ENCODE measurements around the gene SORCS3.

Gene SORCS3

DNA sequence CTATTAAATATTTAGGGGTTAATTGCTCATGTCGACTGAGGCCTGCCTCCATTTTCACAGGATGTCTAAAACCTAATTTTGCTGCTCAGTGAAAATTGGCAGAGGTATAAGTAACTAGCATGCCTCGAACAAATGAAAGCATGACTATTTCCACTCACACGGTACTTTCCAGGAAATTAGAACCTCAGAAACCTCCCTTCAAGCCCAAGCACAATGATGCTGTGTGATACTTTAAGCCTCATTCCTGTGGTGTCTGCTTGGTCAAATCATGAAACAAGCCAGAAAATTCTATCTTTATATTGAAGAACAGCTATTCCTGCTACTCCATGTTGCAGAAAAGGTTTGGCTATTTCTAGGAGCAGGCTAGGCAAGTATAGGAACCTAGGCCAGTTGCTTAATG is 203.0 kb downstream of the SORCS3 start:
- H3K4me1 ChIP-seq = no peaks in the 10 kb centered on the region
- no peaks in the 10 kb centered on the region for H3K36me3 ChIP-seq
- no peak overlapping the region for H3K4me2 ChIP-seq
- no peak overlapping the region for H3K27ac ChIP-seq
- no peak for TF ChIP-seq Cebpa-rat (IDR thresholded peaks at IDR 0.05)
- no peak overlapping the region for H3K9ac ChIP-seq
- H4K20me1 ChIP-seq = no peaks in the 10 kb centered on the region
- no peaks in the 10 kb centered on the region for H3K27me3 ChIP-seq
- no peak overlapping the region for H3K4me3 ChIP-seq
- H3K9me3 ChIP-seq = no peaks in the 10 kb centered on the region

- no peak for TF ChIP-seq Cebpa-rat (IDR thresholded peaks at IDR 0.05)
Observed at GRCh38 chr10:104850023-104850422, 208.9 kb downstream of the SORCS3 start.

GRCh38 chr10:104867966-104868598 is 227.0 kb downstream of the SORCS3 start:
- H3K4me2 ChIP-seq = peak overlapping the region; percentile 12; the same call in 1 of the 2 replicates
- no peaks in the 10 kb centered on the region for H4K20me1 ChIP-seq
- TF ChIP-seq Cebpa-rat (IDR thresholded peaks at IDR 0.05) = no peak
- H3K9ac ChIP-seq = no peak overlapping the region
- H3K27ac ChIP-seq = no peak overlapping the region
- H3K4me3 ChIP-seq = no peak overlapping the region
- peaks cover 24% of the 10 kb centered on the region for H3K4me1 ChIP-seq
- no peaks in the 10 kb centered on the region for H3K36me3 ChIP-seq
- H3K27me3 ChIP-seq = no peaks in the 10 kb centered on the region
- no peaks in the 10 kb centered on the region for H3K9me3 ChIP-seq

More at GRCh38 chr10:104850023-104850422, 208.9 kb downstream of the SORCS3 start:
- H4K20me1 ChIP-seq = no peaks in the 10 kb centered on the region
- H3K9me3 ChIP-seq = no peaks in the 10 kb centered on the region
- H3K4me3 ChIP-seq = no peak overlapping the region
- no peaks in the 10 kb centered on the region for H3K27me3 ChIP-seq
- no peaks in the 10 kb centered on the region for H3K4me1 ChIP-seq
- H3K9ac ChIP-seq = no peak overlapping the region
- H3K36me3 ChIP-seq = no peaks in the 10 kb centered on the region
- H3K4me2 ChIP-seq = no peak overlapping the region
- no peak overlapping the region for H3K27ac ChIP-seq

GRCh38 chr10:104872691-104873090 is 231.6 kb downstream of the SORCS3 start:
- H3K4me2 ChIP-seq = no peak overlapping the region
- H4K20me1 ChIP-seq = no peaks in the 10 kb centered on the region
- H3K9me3 ChIP-seq = no peaks in the 10 kb centered on the region
- no peak overlapping the region for H3K9ac ChIP-seq
- no peak for TF ChIP-seq Cebpa-rat (IDR thresholded peaks at IDR 0.05)
- H3K4me1 ChIP-seq = peaks cover 11% of the 10 kb centered on the region
- no peak overlapping the region for H3K4me3 ChIP-seq
- H3K27ac ChIP-seq = no peak overlapping the region
- H3K27me3 ChIP-seq = no peaks in the 10 kb centered on the region
- H3K36me3 ChIP-seq = no peaks in the 10 kb centered on the region

GRCh38 chr10:104873161-104873560 is 232.1 kb downstream of the SORCS3 start:
- Histone ChIP-seq H3K36me3 (no peaks in the 10 kb centered on the region), H3K27ac (no peak overlapping the region), H3K9ac (no peak overlapping the region), H3K9me3 (no peaks in the 10 kb centered on the region), H3K27me3 (no peaks in the 10 kb centered on the region), H4K20me1 (no peaks in the 10 kb centered on the region), H3K4me2 (no peak overlapping the region), H3K4me1 (peaks cover 6% of the 10 kb centered on the region), H3K4me3 (no peak overlapping the region)
- TF ChIP-seq Cebpa-rat (IDR thresholded peaks at IDR 0.05) = no peak

DNA sequence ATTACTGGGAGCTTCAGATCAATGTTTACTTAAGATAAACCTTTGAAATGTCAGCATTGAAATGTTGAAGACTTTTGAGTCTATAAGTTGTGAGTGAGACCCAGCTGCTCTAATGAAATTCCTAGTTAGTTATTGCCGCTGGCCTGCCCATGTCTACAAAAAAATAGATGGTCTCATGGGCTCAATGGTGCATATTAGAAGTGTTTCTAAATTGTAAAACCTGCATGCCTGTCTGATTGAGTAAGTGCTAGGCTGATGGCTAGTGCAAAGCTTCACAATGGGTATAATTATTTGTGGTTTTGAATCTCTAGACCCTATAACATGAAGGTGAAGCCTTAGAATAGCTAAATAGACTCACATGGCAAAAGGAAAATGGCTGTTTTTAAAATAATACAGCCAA is 234.5 kb downstream of the SORCS3 start:
- H3K27ac ChIP-seq = no peak overlapping the region
- no peaks in the 10 kb centered on the region for H3K9me3 ChIP-seq
- H3K9ac ChIP-seq = no peak overlapping the region
- H3K27me3 ChIP-seq = no peaks in the 10 kb centered on the region
- TF ChIP-seq Cebpa-rat (IDR thresholded peaks at IDR 0.05) = no peak
- no peaks in the 10 kb centered on the region for H3K36me3 ChIP-seq
- no peaks in the 10 kb centered on the region for H4K20me1 ChIP-seq
- no peak overlapping the region for H3K4me3 ChIP-seq
- H3K4me2 ChIP-seq = no peak overlapping the region
- no peaks in the 10 kb centered on the region for H3K4me1 ChIP-seq

DNA sequence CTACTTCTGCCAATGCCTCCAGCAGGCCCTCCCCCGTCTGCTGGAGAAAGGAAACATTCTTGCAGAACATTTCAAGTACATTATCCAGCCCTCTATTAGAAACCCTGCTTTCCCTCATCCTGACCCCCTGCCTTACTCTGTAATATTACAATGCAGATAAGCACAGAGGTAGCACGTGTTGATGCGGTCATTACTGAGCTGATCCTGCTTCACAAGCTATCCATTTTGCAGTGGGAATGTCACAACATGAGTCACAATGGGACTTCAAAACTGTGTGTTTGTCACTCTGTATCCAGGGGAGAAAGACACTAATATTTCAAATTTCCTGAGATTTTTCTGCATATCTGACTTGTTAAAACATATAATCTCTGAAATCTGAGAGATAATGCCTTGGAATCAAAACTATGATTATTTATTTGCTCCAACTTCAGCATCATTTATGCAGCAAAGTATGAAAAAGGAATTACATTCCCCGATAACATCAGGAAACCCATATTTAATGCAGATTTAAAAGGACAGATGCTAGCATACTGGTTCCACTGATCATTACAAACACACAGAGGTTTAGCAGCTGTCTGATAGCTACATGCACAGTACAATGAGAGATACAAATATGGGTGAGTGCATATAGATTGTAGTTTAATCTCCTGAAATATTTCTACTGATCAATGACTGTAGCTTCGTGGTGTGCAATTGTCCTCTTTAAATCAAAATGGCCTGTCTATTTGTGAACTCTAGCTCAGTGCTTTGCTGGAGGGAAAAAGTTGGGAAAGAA is 239.7 kb downstream of the SORCS3 start:
- H3K9ac ChIP-seq = no peak overlapping the region
- no peak overlapping the region for H3K4me2 ChIP-seq
- H3K27me3 ChIP-seq = no peaks in the 10 kb centered on the region
- H3K36me3 ChIP-seq = no peaks in the 10 kb centered on the region
- H4K20me1 ChIP-seq = no peaks in the 10 kb centered on the region
- no peak for TF ChIP-seq Cebpa-rat (IDR thresholded peaks at IDR 0.05)
- H3K4me1 ChIP-seq = no peaks in the 10 kb centered on the region
- H3K4me3 ChIP-seq = no peak overlapping the region
- H3K9me3 ChIP-seq = no peaks in the 10 kb centered on the region
- H3K27ac ChIP-seq = no peak overlapping the region

DNA sequence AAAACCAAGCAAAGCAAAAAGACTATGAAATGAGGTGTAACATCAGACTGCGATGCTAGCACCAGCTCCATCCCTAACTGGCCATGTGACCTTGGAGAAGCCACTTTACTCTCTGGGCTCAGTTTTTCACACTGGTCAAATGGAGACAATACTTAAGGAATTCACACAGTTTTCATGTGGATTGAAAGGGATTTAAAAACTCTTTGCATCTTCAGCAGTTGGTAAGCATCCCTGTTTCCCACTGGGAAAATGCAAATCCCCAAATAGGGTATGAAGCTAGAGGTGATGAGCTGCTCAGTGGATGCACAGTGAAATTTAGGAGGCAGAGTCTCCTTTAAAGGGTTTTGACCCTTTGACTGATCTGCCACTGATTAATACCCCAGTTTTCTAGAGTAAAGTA is 240.7 kb downstream of the SORCS3 start:
- Histone ChIP-seq H3K9ac (no peak overlapping the region), H3K27ac (no peak overlapping the region), H3K4me2 (no peak overlapping the region), H3K4me1 (no peaks in the 10 kb centered on the region), H3K9me3 (no peaks in the 10 kb centered on the region), H3K4me3 (no peak overlapping the region), H4K20me1 (no peaks in the 10 kb centered on the region), H3K36me3 (no peaks in the 10 kb centered on the region), H3K27me3 (no peaks in the 10 kb centered on the region)
- no peak for TF ChIP-seq Cebpa-rat (IDR thresholded peaks at IDR 0.05)

DNA sequence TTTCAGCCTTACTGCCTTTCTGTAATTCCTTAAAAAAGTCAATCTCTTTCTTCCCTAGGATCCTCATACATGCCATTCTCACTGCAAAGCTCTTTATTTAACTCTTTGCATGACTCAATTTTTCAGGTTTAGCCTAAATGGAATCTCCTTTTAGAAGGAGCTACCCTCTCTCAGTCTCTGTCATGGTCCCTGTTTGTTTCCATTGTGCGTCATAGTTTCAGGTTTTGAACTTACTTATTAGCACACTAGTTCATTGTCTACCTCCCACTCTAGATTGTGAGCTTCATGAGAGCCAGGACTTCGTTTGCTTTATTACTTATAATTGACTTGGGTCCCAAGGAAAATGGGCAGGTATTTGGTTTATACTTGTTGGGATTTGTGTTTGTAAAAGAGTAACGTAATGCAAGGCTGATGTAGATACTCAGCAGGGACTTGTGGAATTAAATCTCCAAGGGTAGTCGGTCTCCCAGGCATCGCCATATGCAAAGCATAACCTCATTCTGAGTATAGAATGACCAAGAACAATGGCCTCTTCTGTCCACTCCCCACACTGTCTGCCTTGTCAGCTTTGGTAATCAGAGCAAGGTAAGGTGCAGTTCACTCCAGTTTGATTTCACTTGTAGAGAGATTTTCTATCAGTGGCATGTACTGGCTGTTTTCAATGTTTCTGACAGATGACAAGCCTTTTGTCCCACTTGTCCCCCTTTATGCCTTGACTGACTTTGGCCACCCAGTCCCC is 252.0 kb downstream of the SORCS3 start:
- Histone ChIP-seq H4K20me1 (no peaks in the 10 kb centered on the region), H3K27ac (no peak overlapping the region), H3K4me1 (no peaks in the 10 kb centered on the region), H3K4me3 (no peak overlapping the region), H3K36me3 (no peaks in the 10 kb centered on the region), H3K27me3 (no peaks in the 10 kb centered on the region), H3K4me2 (no peak overlapping the region), H3K9ac (no peak overlapping the region), H3K9me3 (peaks cover 22% of the 10 kb centered on the region)
- no peak for TF ChIP-seq Cebpa-rat (IDR thresholded peaks at IDR 0.05)

DNA sequence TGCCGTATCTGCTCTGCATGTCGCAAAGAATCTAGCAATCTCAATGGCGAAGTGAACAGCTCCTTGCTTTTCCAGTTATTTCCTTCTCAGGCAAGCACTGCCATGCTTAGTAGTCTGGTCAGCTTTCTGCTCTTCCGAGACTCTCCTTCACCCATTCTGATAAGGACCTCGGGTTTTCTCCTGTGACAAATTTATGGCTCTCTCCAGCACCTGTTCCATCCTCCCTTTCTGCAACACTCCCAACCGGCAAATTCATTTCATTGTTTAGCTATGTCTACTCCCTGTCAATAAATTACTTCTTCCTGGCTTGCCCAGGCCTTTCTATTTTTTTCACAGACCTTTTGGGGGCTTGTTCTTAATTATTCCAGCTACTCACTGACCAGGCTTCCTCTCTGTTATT is 252.6 kb downstream of the SORCS3 start:
- H3K4me1 ChIP-seq = no peaks in the 10 kb centered on the region
- peaks cover 15% of the 10 kb centered on the region for H3K9me3 ChIP-seq
- no peaks in the 10 kb centered on the region for H3K36me3 ChIP-seq
- H3K27me3 ChIP-seq = no peaks in the 10 kb centered on the region
- no peaks in the 10 kb centered on the region for H4K20me1 ChIP-seq
- no peak overlapping the region for H3K27ac ChIP-seq
- H3K9ac ChIP-seq = no peak overlapping the region
- H3K4me3 ChIP-seq = no peak overlapping the region
- no peak overlapping the region for H3K4me2 ChIP-seq
- TF ChIP-seq Cebpa-rat (IDR thresholded peaks at IDR 0.05) = no peak
